HCT116 (cell line): ENCODE measurements around the gene POMGNT2.

Experiments used
- ATF3 ChIP-seq: IDR thresholded peaks from 2 replicates; pipeline ENCODE4 v1.6.1; 2012
- CTCF ChIP-seq, 3 experiments: fragments of 200-600 bp in 1 of 3; sonication (generic) in 1 of 3; IDR thresholded peaks in 2 of 3; conservative IDR thresholded peaks in 1 of 3; 2 replicates each; pipeline ENCODE4 v1.5.1; 2012 to 2017; ENCODE audit warnings: low read depth in 2 of 3, low read length in 2 of 3, antibody characterized with exemption in 1 of 3, borderline replicate concordance in 1 of 3, control low read depth in 1 of 3, mild to moderate bottlenecking in 1 of 3, mixed read lengths in 1 of 3, mixed run types in 1 of 3, moderate library complexity in 1 of 3; ENCODE audit not compliant: insufficient read depth in 1 of 3
- EZH2 ChIP-seq: fragments of 200-600 bp; sonication (generic); IDR thresholded peaks from 2 replicates; pipeline ENCODE4 v1.6.1; 2017; ENCODE audit warnings: antibody characterized with exemption, mixed run types
- EZH2phosphoT487 ChIP-seq: fragments of 200-600 bp; IDR thresholded peaks from 2 replicates; pipeline ENCODE4 v1.6.1; 2018; ENCODE audit warnings: antibody characterized with exemption, borderline replicate concordance
- JUND ChIP-seq: IDR thresholded peaks from 2 replicates; pipeline ENCODE4 v1.6.1; 2012
- MAX ChIP-seq: IDR thresholded peaks from 2 replicates; pipeline ENCODE4 v1.6.1; 2012
- POLR2A ChIP-seq: IDR thresholded peaks from 2 replicates; pipeline ENCODE4 v1.7.0; 2011; ENCODE audit warnings: borderline replicate concordance; ENCODE audit not compliant: insufficient read depth, insufficient read length; ENCODE audit errors: extremely low read depth
- RAD21 ChIP-seq: IDR thresholded peaks from 2 replicates; pipeline ENCODE4 v1.6.1; 2012; ENCODE audit warnings: low read depth, mild to moderate bottlenecking
- REST ChIP-seq: IDR thresholded peaks from 2 replicates; pipeline ENCODE4 v1.6.1; 2012; ENCODE audit warnings: low read depth
- SRF ChIP-seq: IDR thresholded peaks from 2 replicates; pipeline ENCODE4 v1.6.1; 2012; ENCODE audit warnings: low read depth
- TCF7L2 ChIP-seq: IDR thresholded peaks from 2 replicates; pipeline ENCODE4 v1.7.0; 2011; ENCODE audit warnings: borderline replicate concordance, inconsistent platforms; ENCODE audit not compliant: insufficient read depth, insufficient read length; ENCODE audit errors: extremely low read depth
- YY1 ChIP-seq: IDR thresholded peaks from 2 replicates; pipeline ENCODE4 v1.6.1; 2011; ENCODE audit warnings: low read length, low read depth, moderate library complexity, mild to moderate bottlenecking; ENCODE audit not compliant: insufficient replicate concordance; ENCODE audit errors: extremely low read depth
- ZBTB33 ChIP-seq: IDR thresholded peaks from 2 replicates; pipeline ENCODE4 v1.6.1; 2011; ENCODE audit warnings: mild to moderate bottlenecking, low read length, moderate library complexity; ENCODE audit not compliant: insufficient replicate concordance; ENCODE audit errors: extremely low read depth
- ZFX ChIP-seq: fragments of 450-650 bp; IDR thresholded peaks from 2 replicates; pipeline ENCODE4 v1.6.1; 2017

- TF ChIP-seq EZH2 (no peak), ZBTB33 (no peak), ATF3 (no peak), SRF (no peak), JUND (no peak), MAX (no peak), CTCF (IDR thresholded peaks at IDR 0.05 in 2 of 3, conservative IDR thresholded peaks at IDR 0.05 in 1 of 3; ENCODE audit: borderline replicate concordance in 1 of 3, insufficient read depth in 1 of 3, low read depth in 2 of 3, low read length in 2 of 3) (no peak), EZH2phosphoT487 (no peak), POLR2A (no peak), ZFX (no peak), TCF7L2 (no peak), YY1 (no peak), RAD21 (no peak), REST (no peak)
These were observed 43.8 kb downstream of the POMGNT2 start for GRCh38 chr3:43062040-43062563.
